SK-N-SH (cell line): Measurements from ENCODE around the gene MLKL. TPM values are rescaled to one million over a fixed set of nuclear protein-coding genes. Genes with fewer than 3 reads are reported as not detected.
A peak's percentile ranks its signal among the peaks of the same experiment; 100 is the strongest.

ENCODE experiments used
- CTCF ChIA-PET: fragments of 300-600, 350-600 bp; formaldehyde crosslinking; extraction: SDS; loops from one replicate; lab custom pipeline; 2021; lab: Yijun Ruan, JAX
- POLR2A ChIA-PET: fragments of 350-600 bp; sonication (Branson Sonifier 250); formaldehyde crosslinking; extraction: SDS; loops from one replicate; lab custom pipeline; 2020; ENCODE audit warnings: antibody characterized with exemption, inconsistent platforms; lab: Yijun Ruan, JAX
- DNase-seq: peaks from one replicate; pipeline ENCODE4 v3.0.0; 2012
- H2AFZ ChIP-seq: fragments of 200-600 bp; sonication (generic); 2 replicates; pipeline ENCODE4 v1.8.1; 2016; ENCODE audit warnings: antibody characterized with exemption, mild to moderate bottlenecking, low read depth
- H3F3A ChIP-seq: fragments of 200-600 bp; sonication (generic); replicated peaks from 2 replicates; pipeline ENCODE3; 2016; ENCODE audit warnings: antibody characterized with exemption, mild to moderate bottlenecking; ENCODE audit not compliant: insufficient read depth
- H3K27ac ChIP-seq, 2 experiments: fragments of 200-500 bp in 1 of 2; fragments of 200-600 bp in 1 of 2; sonication (Bioruptor generic) in 1 of 2; sonication (generic), shearing (Covaris generic) in 1 of 2; 2 replicates each; pipeline versions ENCODE4 v1.5.1 to v1.6.1; 2014 to 2016; ENCODE audit warnings: low read depth in 2 of 2, inconsistent platforms in 1 of 2, low read length in 1 of 2, mild to moderate bottlenecking in 1 of 2, mixed read lengths in 1 of 2
- H3K27me3 ChIP-seq: fragments of 200-600 bp; sonication (generic), shearing (Covaris generic); 2 replicates; pipeline ENCODE4 v1.6.1; 2016; ENCODE audit warnings: mixed run types; ENCODE audit not compliant: insufficient read depth
- H3K36me3 ChIP-seq, 2 experiments: fragments of 200-500 bp in 1 of 2; fragments of 200-600 bp in 1 of 2; sonication (Bioruptor generic) in 1 of 2; sonication (generic) in 1 of 2; replicated peaks in 1 of 2; 2 replicates each; pipeline versions ENCODE3 to v1.5.1; 2014 to 2016; ENCODE audit warnings: low read length in 1 of 2, mild to moderate bottlenecking in 1 of 2; ENCODE audit not compliant: insufficient read depth in 2 of 2, control insufficient read depth in 1 of 2
- H3K4me1 ChIP-seq, 2 experiments: fragments of 200-500 bp in 1 of 2; fragments of 200-600 bp in 1 of 2; sonication (Bioruptor generic) in 1 of 2; sonication (generic), shearing (Covaris generic) in 1 of 2; 2 replicates each; pipeline versions ENCODE4 v1.5.1 to v1.6.1; 2014 to 2016; ENCODE audit warnings: low read depth in 1 of 2, low read length in 1 of 2, mixed run types in 1 of 2; ENCODE audit not compliant: insufficient read depth in 2 of 2, control insufficient read depth in 1 of 2
- H3K4me2 ChIP-seq: fragments of 200-600 bp; sonication (generic), shearing (Covaris generic); 2 replicates; pipeline ENCODE4 v1.6.1; 2017; ENCODE audit warnings: mixed run types
- H3K4me3 ChIP-seq, 2 experiments: fragments of 200-500 bp in 1 of 2; fragments of 200-600 bp in 1 of 2; sonication (Bioruptor generic) in 1 of 2; sonication (generic), shearing (Covaris generic) in 1 of 2; 2 replicates each; pipeline versions ENCODE4 v1.5.1 to v1.8.1; 2014 to 2016; ENCODE audit warnings: low read depth in 2 of 2, inconsistent platforms in 1 of 2, low read length in 1 of 2, mild to moderate bottlenecking in 1 of 2, mixed read lengths in 1 of 2, moderate library complexity in 1 of 2
- H3K79me2 ChIP-seq: fragments of 200-600 bp; sonication (generic); 2 replicates; pipeline ENCODE4 v1.8.1; 2017; ENCODE audit warnings: mild to moderate bottlenecking; ENCODE audit not compliant: insufficient read depth
- H3K9ac ChIP-seq: fragments of 200-600 bp; sonication (generic); 2 replicates; pipeline ENCODE4 v1.6.1; 2017; ENCODE audit warnings: mixed run types
- H3K9me2 ChIP-seq: fragments of 200-600 bp; sonication (generic); 2 replicates; pipeline ENCODE4 v1.6.1; 2017; ENCODE audit warnings: mixed run types
- H3K9me3 ChIP-seq: fragments of 200-600 bp; sonication (generic); 2 replicates; pipeline ENCODE4 v1.6.1; 2017; ENCODE audit warnings: mixed run types, mild to moderate bottlenecking, moderate library complexity
- H4K20me1 ChIP-seq: fragments of 200-600 bp; sonication (generic); 2 replicates; pipeline ENCODE4 v1.6.1; 2017; ENCODE audit warnings: mild to moderate bottlenecking, mixed run types; ENCODE audit not compliant: insufficient read depth
- CHD2 ChIP-seq: fragments of 150-350 bp; IDR thresholded peaks from 2 replicates; pipeline ENCODE4 v1.6.1; 2018; ENCODE audit warnings: low read length; ENCODE audit not compliant: partially characterized antibody
- CTCF ChIP-seq: fragments of 200-600 bp; sonication (generic); IDR thresholded peaks from 2 replicates; pipeline ENCODE4 v1.6.1; 2017; ENCODE audit warnings: antibody characterized with exemption, mild to moderate bottlenecking, moderate library complexity
- ELF1 ChIP-seq: IDR thresholded peaks from 2 replicates; pipeline ENCODE4 v1.4.0; 2012
- EP300 ChIP-seq, 2 experiments: IDR thresholded peaks; 2 replicates each; pipeline versions ENCODE4 v1.4.0 to v1.6.1; 2012; ENCODE audit warnings: borderline replicate concordance in 1 of 2, low read depth in 1 of 2, low read length in 1 of 2
- EZH2phosphoT487 ChIP-seq: fragments of 200-600 bp; sonication (generic); IDR thresholded peaks from 2 replicates; pipeline ENCODE4 v1.6.1; 2017; ENCODE audit warnings: low read depth, mixed run types, mild to moderate bottlenecking, antibody characterized with exemption, moderate library complexity, borderline replicate concordance
- FOSL2 ChIP-seq: IDR thresholded peaks from 2 replicates; pipeline ENCODE4 v1.4.0; 2012; ENCODE audit warnings: low read depth, mild to moderate bottlenecking, moderate library complexity, borderline replicate concordance
- FOXJ3 ChIP-seq: sonication (generic); formaldehyde crosslinking; IDR thresholded peaks from 2 replicates; pipeline ENCODE4 v1.5.1; 2020; ENCODE audit warnings: mild to moderate bottlenecking, missing genetic modification reagents
- FOXM1 ChIP-seq: IDR thresholded peaks from 2 replicates; pipeline ENCODE4 v1.4.0; 2012; ENCODE audit warnings: low read depth, mild to moderate bottlenecking
- GABPA ChIP-seq: IDR thresholded peaks from 2 replicates; pipeline ENCODE4 v1.4.0; 2012; ENCODE audit warnings: low read depth, mild to moderate bottlenecking
- JUND ChIP-seq: IDR thresholded peaks from 2 replicates; pipeline ENCODE4 v1.4.0; 2012
- MEF2A ChIP-seq: IDR thresholded peaks from 2 replicates; pipeline ENCODE4 v1.4.0; 2012; ENCODE audit warnings: low read depth, borderline replicate concordance
- MXI1 ChIP-seq: IDR thresholded peaks from 2 replicates; pipeline ENCODE4 v1.6.1; 2012; ENCODE audit warnings: mild to moderate bottlenecking, low read depth, low read length, improper control_type of control experiment
- NFIC ChIP-seq: IDR thresholded peaks from 2 replicates; pipeline ENCODE4 v1.4.0; 2012; ENCODE audit warnings: borderline replicate concordance
- NRF1 ChIP-seq: IDR thresholded peaks from 2 replicates; pipeline ENCODE4 v1.6.1; 2012; ENCODE audit warnings: low read depth, mild to moderate bottlenecking, low read length
- PBX3 ChIP-seq: IDR thresholded peaks from 2 replicates; pipeline ENCODE4; 2012
- POLR2AphosphoS5 ChIP-seq: IDR thresholded peaks from 2 replicates; pipeline ENCODE4 v1.6.1; 2012; ENCODE audit warnings: low read depth, low read length
- RAD21 ChIP-seq: IDR thresholded peaks from 2 replicates; pipeline ENCODE4 v1.6.1; 2012; ENCODE audit warnings: mild to moderate bottlenecking, low read length
- RCOR1 ChIP-seq: fragments of 150-350 bp; IDR thresholded peaks from 2 replicates; pipeline ENCODE4 v1.6.1; 2017; ENCODE audit warnings: antibody characterized with exemption, low read length
- RXRA ChIP-seq: IDR thresholded peaks from 2 replicates; pipeline ENCODE4 v1.4.0; 2012; ENCODE audit warnings: low read depth, mild to moderate bottlenecking, borderline replicate concordance
- SIN3A ChIP-seq: IDR thresholded peaks from 2 replicates; pipeline ENCODE4 v1.6.1; 2012; ENCODE audit warnings: low read depth, mild to moderate bottlenecking, low read length, moderate library complexity, borderline replicate concordance
- SMC3 ChIP-seq: IDR thresholded peaks from 2 replicates; pipeline ENCODE4 v1.6.1; 2012; ENCODE audit warnings: low read depth, low read length, improper control_type of control experiment
- TAF1 ChIP-seq: IDR thresholded peaks from 2 replicates; pipeline ENCODE4 v1.6.1; 2012; ENCODE audit warnings: low read depth, mild to moderate bottlenecking, low read length, moderate library complexity, borderline replicate concordance
- TCF12 ChIP-seq: IDR thresholded peaks from 2 replicates; pipeline ENCODE4 v1.4.0; 2012
- TEAD4 ChIP-seq: IDR thresholded peaks from 2 replicates; pipeline ENCODE4 v1.4.0; 2012; ENCODE audit warnings: mild to moderate bottlenecking, borderline replicate concordance; ENCODE audit not compliant: insufficient read depth
- YY1 ChIP-seq: IDR thresholded peaks from 2 replicates; pipeline ENCODE4 v1.4.0; 2012; ENCODE audit warnings: low read depth, mild to moderate bottlenecking
- WGBS: methylation state at CpG from one replicate; pipeline ENCODE4 v1.1.6; 2017; ENCODE audit warnings: low lambda C conversion rate; 5-methylcytosine and 5-hydroxymethylcytosine counted together
- polyA plus RNA-seq, 3 experiments: library from polyadenylated mRNA; depleted of rRNA; stranded (reverse); fragments of >200 nt; gene quantifications; 2 replicates each; pipeline ENCODE4 v1.2.3, GENCODE V29; 2012
- TF ChIP-seq, protein P1 (sequence below): fragments of 150-350 bp; IDR thresholded peaks from 2 replicates; pipeline ENCODE4 v1.6.1; 2017; ENCODE audit warnings: antibody characterized with exemption, low read length, low read depth, borderline replicate concordance
- TF ChIP-seq, protein P2 (sequence below): IDR thresholded peaks from 2 replicates; pipeline ENCODE4 v1.6.1; 2012; ENCODE audit warnings: mild to moderate bottlenecking, low read depth, low read length, moderate library complexity

Gene MLKL
- polyA plus RNA-seq, 1 of the 3 experiments (the other 2 are of a cell fraction): 3.6 TPM

- WGBS: under 1% methylated on average over 20 of the region's 63 CpGs
- peak within 1 kb of the TSS; percentile 95 for H3K4me2 ChIP-seq
- no peaks in the 10 kb centered on the region for H3K27me3 ChIP-seq
- peaks cover 0 to 5% of the 10 kb centered on the region in 2 experiments; a peak in 2 of 4 replicates for H3K4me1 ChIP-seq
- peaks cover 17 to 27% of the 10 kb centered on the region in 2 experiments for H3K36me3 ChIP-seq
- peaks cover 50% of the 10 kb centered on the region for H3K79me2 ChIP-seq
- CTCF ChIA-PET: interaction anchor here (1.4 to 3.2 kb wide), 3 partner anchors 10 to 196 kb away, joined by 4 to 14 read pairs (median 7); no protein-coding TSS in a partner anchor
- H3K27ac ChIP-seq: peak within 1 kb of the TSS; percentile 67
- no peaks in the 10 kb centered on the region for H4K20me1 ChIP-seq
- H3F3A ChIP-seq: no peaks in the 10 kb centered on the region
- no peaks in the 10 kb centered on the region for H3K9me3 ChIP-seq
- peak within 1 kb of the TSS; percentile 79 to 82 for H3K4me3 ChIP-seq
- H2AFZ ChIP-seq: peak within 1 kb of the TSS; percentile 100
- peak; percentile 98 for DNase-seq
- POLR2A ChIA-PET: interaction anchor here (0.6 to 1.3 kb wide), 4 partner anchors 18 to 60 kb away, joined by 3 to 5 read pairs (median 3); partner anchors contain the start of gene GLG1
- H3K9ac ChIP-seq: peak within 1 kb of the TSS; percentile 94
- H3K9me2 ChIP-seq: no peaks in the 10 kb centered on the region
- TF ChIP-seq ELF1: peak; percentile 91
- no peak for TF ChIP-seq TCF12
- no peak for TF ChIP-seq RAD21
- TF ChIP-seq MEF2A: no peak
- peak; percentile 93; the same call in 1 of the 2 replicates for TF ChIP-seq TAF1
- TF ChIP-seq, protein P1, sequence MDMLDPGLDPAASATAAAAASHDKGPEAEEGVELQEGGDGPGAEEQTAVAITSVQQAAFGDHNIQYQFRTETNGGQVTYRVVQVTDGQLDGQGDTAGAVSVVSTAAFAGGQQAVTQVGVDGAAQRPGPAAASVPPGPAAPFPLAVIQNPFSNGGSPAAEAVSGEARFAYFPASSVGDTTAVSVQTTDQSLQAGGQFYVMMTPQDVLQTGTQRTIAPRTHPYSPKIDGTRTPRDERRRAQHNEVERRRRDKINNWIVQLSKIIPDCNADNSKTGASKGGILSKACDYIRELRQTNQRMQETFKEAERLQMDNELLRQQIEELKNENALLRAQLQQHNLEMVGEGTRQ: no peak
- no peak for TF ChIP-seq FOSL2
- no peak; a peak in 1 of 4 replicates for TF ChIP-seq EP300 (IDR thresholded peaks at IDR 0.05; ENCODE audit: borderline replicate concordance in 1 of 2, low read depth in 1 of 2, low read length in 1 of 2)
- TF ChIP-seq MXI1: peak; percentile 65; the same call in 1 of the 2 replicates
- no peak for TF ChIP-seq YY1
- TF ChIP-seq FOXM1: peak; percentile 72; the same call in 1 of the 2 replicates
- peak; percentile 98 for TF ChIP-seq PBX3
- TF ChIP-seq CTCF: no peak
- no peak for TF ChIP-seq RXRA
- no peak for TF ChIP-seq EZH2phosphoT487
- peak; percentile 74 for TF ChIP-seq GABPA
- TF ChIP-seq, protein P2, sequence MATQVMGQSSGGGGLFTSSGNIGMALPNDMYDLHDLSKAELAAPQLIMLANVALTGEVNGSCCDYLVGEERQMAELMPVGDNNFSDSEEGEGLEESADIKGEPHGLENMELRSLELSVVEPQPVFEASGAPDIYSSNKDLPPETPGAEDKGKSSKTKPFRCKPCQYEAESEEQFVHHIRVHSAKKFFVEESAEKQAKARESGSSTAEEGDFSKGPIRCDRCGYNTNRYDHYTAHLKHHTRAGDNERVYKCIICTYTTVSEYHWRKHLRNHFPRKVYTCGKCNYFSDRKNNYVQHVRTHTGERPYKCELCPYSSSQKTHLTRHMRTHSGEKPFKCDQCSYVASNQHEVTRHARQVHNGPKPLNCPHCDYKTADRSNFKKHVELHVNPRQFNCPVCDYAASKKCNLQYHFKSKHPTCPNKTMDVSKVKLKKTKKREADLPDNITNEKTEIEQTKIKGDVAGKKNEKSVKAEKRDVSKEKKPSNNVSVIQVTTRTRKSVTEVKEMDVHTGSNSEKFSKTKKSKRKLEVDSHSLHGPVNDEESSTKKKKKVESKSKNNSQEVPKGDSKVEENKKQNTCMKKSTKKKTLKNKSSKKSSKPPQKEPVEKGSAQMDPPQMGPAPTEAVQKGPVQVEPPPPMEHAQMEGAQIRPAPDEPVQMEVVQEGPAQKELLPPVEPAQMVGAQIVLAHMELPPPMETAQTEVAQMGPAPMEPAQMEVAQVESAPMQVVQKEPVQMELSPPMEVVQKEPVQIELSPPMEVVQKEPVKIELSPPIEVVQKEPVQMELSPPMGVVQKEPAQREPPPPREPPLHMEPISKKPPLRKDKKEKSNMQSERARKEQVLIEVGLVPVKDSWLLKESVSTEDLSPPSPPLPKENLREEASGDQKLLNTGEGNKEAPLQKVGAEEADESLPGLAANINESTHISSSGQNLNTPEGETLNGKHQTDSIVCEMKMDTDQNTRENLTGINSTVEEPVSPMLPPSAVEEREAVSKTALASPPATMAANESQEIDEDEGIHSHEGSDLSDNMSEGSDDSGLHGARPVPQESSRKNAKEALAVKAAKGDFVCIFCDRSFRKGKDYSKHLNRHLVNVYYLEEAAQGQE: peak; percentile 42; the same call in 1 of the 2 replicates
- no peak; the same call in 1 of the 2 replicates for TF ChIP-seq NFIC
- TF ChIP-seq FOXJ3 (CRISPR knock-in tag): no peak
- no peak for TF ChIP-seq RCOR1
- TF ChIP-seq JUND: no peak
- TF ChIP-seq POLR2AphosphoS5: peak; percentile 85
- no peak for TF ChIP-seq TEAD4
- TF ChIP-seq CHD2: peak; percentile 93
- no peak for TF ChIP-seq SMC3
- no peak for TF ChIP-seq NRF1
- TF ChIP-seq SIN3A: peak; percentile 78; the same call in 1 of the 2 replicates
These were observed 34.0 kb downstream of the MLKL start, which contains the start of gene RFWD3 for GRCh38 chr16:74666425-74667254. RFWD3 (minus strand) TSS chr16:74666877; CDS start chr16:74661449, 5,428 bp downstream.
